Activated CD4-positive, alpha-beta T cell treated with anti-CD3 and anti-CD28 coated beads, Interleukin-2, amount 10 ng/mL, durations not matched to agents 7 days and 5 days (primary cell): Measurements from ENCODE around the gene UNC93B1. TPM values are rescaled to one million over a fixed set of nuclear protein-coding genes. Genes with fewer than 3 reads are reported as not detected.

ENCODE experiments used
- CTCF ChIA-PET: fragments of 350-600 bp; sonication (Branson Sonifier 250); formaldehyde crosslinking; loops from one replicate; lab custom pipeline; 2021; ENCODE audit warnings: antibody characterized with exemption; lab: Charles Lee
- POLR2A ChIA-PET: fragments of 350-600 bp; sonication (Branson Sonifier 250); formaldehyde crosslinking; loops from one replicate; lab custom pipeline; 2021; ENCODE audit warnings: antibody characterized with exemption; lab: Charles Lee
- DNase-seq: peaks from one replicate; pipeline ENCODE4 v3.0.0-alpha.2; 2020
- H3K27ac Mint-ChIP-seq: one replicate; pipeline ENCODE4 v1.8.0; 2021; ENCODE audit warnings: mild to moderate bottlenecking, moderate library complexity, mixed read lengths
- H3K27me3 Mint-ChIP-seq: one replicate; pipeline ENCODE4 v1.8.0; 2021; ENCODE audit warnings: mixed read lengths
- H3K36me3 Mint-ChIP-seq: one replicate; pipeline ENCODE4 v1.8.0; 2021; ENCODE audit warnings: low read depth, mixed read lengths
- H3K4me1 Mint-ChIP-seq: one replicate; pipeline ENCODE4 v1.8.0; 2021; ENCODE audit warnings: mixed read lengths
- H3K4me3 Mint-ChIP-seq: one replicate; pipeline ENCODE4 v1.8.0; 2021; ENCODE audit warnings: mild to moderate bottlenecking, moderate library complexity, mixed read lengths
- H3K9me3 Mint-ChIP-seq: one replicate; pipeline ENCODE4 v1.8.0; 2021; ENCODE audit warnings: mixed read lengths
- total RNA-seq, 2 experiments: library from RNA; stranded (reverse); gene quantifications; one replicate each; pipeline ENCODE4 v1.2.3, GENCODE V29; 2021

The UNC93B1 gene
- total RNA-seq, 2 experiments from 2014 or later = 32.6 to 34.3 TPM

DNA sequence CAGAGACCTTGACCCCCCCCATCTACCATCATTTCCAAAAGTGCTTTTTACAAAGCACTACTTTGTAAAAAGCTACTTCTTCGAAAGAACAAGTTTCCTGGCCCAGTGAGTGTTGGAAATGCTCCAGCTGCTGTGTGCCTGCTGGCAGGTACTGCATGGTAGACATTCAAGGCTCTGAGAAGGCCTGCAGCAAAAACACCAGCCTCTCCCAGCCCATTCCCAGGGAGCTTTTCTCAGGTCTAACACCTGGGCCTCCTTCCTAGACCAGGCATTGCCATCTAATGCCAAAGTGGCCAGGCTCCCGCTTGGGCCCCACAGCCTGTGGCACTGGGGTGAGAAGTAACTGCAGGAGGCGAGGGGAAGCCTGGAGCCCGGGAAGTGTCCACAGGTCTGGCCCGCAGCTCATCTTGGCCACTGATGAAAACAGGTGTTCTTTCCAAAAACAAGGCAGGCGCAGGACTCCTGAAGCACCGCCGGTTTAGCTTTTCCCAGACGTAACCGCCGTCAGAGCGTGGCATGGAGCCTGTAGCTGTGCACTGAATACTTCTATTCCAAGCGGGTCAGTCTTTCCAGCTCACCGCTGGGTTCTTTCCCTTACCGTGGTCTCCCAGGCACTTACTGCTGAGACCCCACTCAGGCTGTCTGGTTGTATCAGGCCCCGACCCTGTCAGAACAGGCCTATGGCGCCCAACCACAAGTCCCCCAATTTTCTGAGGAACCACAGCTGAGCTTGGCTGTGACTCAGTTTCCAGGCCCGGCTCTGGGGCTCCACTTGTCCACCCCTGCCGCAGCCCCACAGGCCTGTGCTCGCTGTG is 33.7 kb upstream of the UNC93B1 start:
- ChIA-PET CTCF (interaction anchor here (0.9 to 2.3 kb wide), 6 partner anchors 9 to 206 kb away, joined by 3 to 6 read pairs (median 4); no protein-coding TSS in a partner anchor), POLR2A (no interaction called here)
- Mint-ChIP-seq H3K36me3 (peaks cover 10% of the 10 kb centered on the region), H3K4me3 (peak overlapping the region; percentile 54), H3K4me1 (peaks cover 34% of the 10 kb centered on the region), H3K27ac (peak overlapping the region; percentile 91), H3K9me3 (no peaks in the 10 kb centered on the region), H3K27me3 (no peaks in the 10 kb centered on the region)
- no peak for DNase-seq

DNA sequence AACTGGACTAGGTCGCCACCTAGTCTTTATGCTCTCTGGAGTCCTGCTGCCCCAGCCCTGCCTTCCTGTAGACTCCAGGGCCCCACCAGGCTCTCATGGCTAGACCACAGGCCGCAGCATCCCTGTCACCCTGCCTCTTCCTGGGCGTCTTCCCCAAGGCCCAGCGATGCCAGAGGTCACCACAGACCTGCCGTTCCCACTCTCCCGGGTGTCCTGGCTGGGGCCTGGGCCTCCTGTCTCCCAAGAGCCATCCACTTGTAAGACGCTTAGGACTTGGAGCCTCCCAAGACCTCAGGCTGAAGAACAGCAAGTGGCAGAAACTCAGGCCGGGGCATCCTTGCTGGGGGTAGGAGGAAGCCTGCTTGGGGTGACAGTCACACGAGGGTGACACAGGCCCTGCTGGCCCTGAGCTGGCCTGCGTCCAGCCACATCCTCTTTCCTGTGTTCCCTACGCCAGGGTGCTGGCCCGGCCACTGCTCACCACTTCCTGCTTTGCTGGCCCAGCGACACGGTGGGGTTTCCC is 32.9 kb upstream of the UNC93B1 start:
- peak overlapping the region; percentile 91 for H3K27ac Mint-ChIP-seq
- no peaks in the 10 kb centered on the region for H3K27me3 Mint-ChIP-seq
- ChIA-PET POLR2A (no interaction called here), CTCF (interaction anchor here (0.9 to 2.3 kb wide), 5 partner anchors 8 to 206 kb away, joined by 3 to 6 read pairs (median 3); no protein-coding TSS in a partner anchor)
- H3K4me1 Mint-ChIP-seq = peaks cover 34% of the 10 kb centered on the region
- DNase-seq = peak; percentile 24
- no peaks in the 10 kb centered on the region for H3K9me3 Mint-ChIP-seq
- H3K36me3 Mint-ChIP-seq = peaks cover 10% of the 10 kb centered on the region
- peak overlapping the region; percentile 54 for H3K4me3 Mint-ChIP-seq

DNA sequence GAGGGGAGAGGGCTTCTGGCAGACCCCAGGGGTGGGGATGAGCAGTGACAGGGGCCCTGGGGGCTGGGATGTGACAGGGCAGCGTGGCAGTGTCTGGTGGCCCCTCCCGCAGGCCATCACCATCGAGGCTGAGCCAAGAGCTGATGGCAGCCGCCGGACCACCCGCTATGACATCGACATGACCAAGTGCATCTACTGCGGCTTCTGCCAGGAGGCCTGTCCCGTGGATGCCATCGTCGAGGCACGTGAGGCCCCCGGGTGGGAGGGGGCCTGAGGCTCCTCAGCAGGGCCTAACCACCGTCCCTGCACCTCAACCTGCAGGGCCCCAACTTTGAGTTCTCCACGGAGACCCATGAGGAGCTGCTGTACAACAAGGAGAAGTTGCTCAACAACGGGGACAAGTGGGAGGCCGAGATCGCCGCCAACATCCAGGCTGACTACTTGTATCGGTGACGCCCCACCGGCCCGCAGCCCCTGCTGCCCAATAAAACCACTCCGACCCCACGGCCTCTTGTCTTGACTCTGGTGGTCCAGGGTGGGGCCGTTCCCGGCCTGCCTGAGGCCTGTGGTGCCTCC is 32.3 kb upstream of the UNC93B1 start:
- DNase-seq = no peak
- H3K27me3 Mint-ChIP-seq = no peaks in the 10 kb centered on the region
- POLR2A ChIA-PET = no interaction called here
- peaks cover 33% of the 10 kb centered on the region for H3K4me1 Mint-ChIP-seq
- H3K9me3 Mint-ChIP-seq = no peaks in the 10 kb centered on the region
- CTCF ChIA-PET = interaction anchor here (1.4 kb wide), 1 partner anchor 13 kb away, joined by 3 read pairs; no protein-coding TSS in a partner anchor
- peak overlapping the region; percentile 91 for H3K27ac Mint-ChIP-seq
- H3K36me3 Mint-ChIP-seq = peaks cover 10% of the 10 kb centered on the region
- no peak overlapping the region for H3K4me3 Mint-ChIP-seq

DNA sequence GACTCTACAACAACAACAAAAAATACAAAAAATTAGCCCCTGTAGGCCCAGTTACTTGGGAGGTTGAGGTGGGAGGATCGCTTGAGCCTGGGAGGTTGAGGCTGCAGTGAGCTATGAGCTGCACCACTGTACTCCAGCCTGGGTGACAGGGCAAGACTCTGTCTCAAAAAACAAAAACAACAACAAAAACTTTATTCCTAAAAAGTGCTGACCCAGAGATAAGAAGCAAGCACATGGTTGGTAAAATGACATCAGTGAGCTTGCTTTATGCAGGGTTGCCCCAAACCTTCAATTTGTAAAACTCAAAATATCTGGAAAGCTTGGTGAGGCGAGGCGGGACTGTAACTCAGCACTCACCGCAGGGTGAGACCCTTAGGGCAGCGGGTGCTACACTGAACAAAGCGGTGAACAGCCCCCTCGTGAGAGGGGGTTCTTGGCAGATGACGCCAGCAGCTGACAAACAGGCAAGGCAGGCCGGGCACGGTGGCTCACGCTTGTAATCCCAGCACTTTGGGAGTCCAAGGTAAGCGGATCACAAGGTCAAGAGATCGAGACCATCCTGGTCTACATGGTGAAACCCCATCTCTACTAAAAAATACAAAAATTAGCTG is 31.5 kb upstream of the UNC93B1 start:
- H3K36me3 Mint-ChIP-seq = peaks cover 10% of the 10 kb centered on the region
- ChIA-PET CTCF (interaction anchor here (0.7 kb wide), 1 partner anchor 175 kb away, joined by 3 read pairs; no protein-coding TSS in a partner anchor), POLR2A (no interaction called here)
- H3K4me1 Mint-ChIP-seq = peaks cover 34% of the 10 kb centered on the region
- no peaks in the 10 kb centered on the region for H3K9me3 Mint-ChIP-seq
- DNase-seq = no peak
- no peaks in the 10 kb centered on the region for H3K27me3 Mint-ChIP-seq
- H3K27ac Mint-ChIP-seq = peak overlapping the region; percentile 68
- H3K4me3 Mint-ChIP-seq = no peak overlapping the region

DNA sequence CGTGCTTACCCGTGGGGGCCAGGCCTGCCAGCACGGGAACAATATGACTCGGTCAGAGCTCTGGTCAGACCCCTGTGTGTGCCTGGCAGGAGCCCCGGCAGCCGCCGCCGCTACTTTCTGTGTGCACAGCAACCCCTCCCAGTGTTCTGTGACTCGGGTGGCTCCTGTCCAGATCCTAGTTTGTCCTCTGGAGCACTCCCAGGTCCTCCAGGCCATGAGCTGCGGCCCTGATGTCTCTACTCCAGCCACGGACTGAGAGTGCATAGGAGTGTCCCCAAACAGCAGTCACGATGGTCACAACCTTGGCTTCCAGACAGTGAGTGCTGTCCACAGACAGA is 29.8 kb upstream of the UNC93B1 start:
- Mint-ChIP-seq H3K36me3 (peaks cover 9% of the 10 kb centered on the region), H3K4me3 (no peak overlapping the region)
- CTCF ChIA-PET = no interaction called here

DNA sequence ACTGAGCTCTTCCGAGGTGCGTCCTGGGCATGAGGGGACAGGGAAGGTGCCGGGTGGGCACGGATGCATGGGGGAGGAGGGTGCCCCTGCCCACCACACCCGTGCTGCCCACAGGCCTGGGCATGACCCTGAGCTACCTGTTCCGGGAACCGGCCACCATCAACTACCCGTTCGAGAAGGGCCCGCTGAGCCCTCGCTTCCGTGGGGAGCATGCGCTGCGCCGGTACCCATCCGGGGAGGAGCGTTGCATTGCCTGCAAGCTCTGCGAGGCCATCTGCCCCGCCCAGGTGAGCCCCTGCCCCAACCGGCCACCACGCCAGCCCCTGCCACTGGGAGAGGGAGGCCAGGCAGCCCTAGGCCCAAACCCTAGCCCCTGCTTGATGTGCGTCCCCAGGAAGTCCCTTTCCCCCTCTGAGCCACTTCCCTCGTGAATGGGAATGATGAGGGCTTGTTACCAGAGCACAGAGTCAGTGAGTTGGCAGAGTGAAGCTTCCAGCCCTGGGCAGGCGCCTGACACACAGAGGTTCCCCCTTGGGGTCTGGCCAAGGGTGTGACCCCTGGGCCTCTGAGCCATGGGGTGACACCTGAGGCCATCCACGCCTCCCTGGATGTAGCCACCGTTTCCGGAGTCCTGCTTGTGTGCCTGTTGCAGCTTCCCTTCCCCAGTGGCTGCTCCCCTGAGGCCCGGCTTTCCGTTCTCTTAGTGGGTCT is 29.3 kb upstream of the UNC93B1 start:
- no peak overlapping the region for H3K4me3 Mint-ChIP-seq
- ChIA-PET POLR2A (no interaction called here), CTCF (interaction anchor here (1.1 kb wide), 1 partner anchor 12 kb away, joined by 3 read pairs; no protein-coding TSS in a partner anchor)
- H3K9me3 Mint-ChIP-seq = no peaks in the 10 kb centered on the region
- peaks cover 9% of the 10 kb centered on the region for H3K36me3 Mint-ChIP-seq
- no peak for DNase-seq
- H3K27ac Mint-ChIP-seq = no peak overlapping the region
- peaks cover 47% of the 10 kb centered on the region for H3K4me1 Mint-ChIP-seq
- H3K27me3 Mint-ChIP-seq = no peaks in the 10 kb centered on the region

More for the DNA sequence above, 29.8 kb upstream of the UNC93B1 start:
- H3K4me1 Mint-ChIP-seq = peaks cover 47% of the 10 kb centered on the region
- H3K27me3 Mint-ChIP-seq = no peaks in the 10 kb centered on the region
- H3K27ac Mint-ChIP-seq = no peak overlapping the region
- DNase-seq = no peak
- H3K9me3 Mint-ChIP-seq = no peaks in the 10 kb centered on the region
- POLR2A ChIA-PET = no interaction called here

DNA sequence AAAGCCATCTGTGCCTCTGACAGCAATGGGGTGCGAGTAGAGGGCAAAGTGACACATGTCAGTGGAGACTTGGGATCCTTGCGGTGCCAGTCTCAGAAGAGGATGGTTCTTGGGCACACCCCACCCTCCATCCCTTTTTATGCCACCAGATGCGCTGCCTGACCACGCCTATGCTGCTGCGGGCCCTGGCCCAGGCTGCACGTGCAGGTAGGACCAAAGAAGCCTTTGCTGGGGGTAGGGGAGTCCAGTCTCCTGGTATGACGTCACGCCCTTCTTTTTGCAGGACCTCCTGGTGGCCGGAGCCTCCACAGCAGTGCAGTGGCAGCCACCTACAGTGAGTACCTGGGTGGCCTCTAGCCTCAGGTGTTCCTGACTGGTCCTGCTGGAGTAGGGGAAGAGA is 28.1 kb upstream of the UNC93B1 start:
- H3K4me3 Mint-ChIP-seq = peak overlapping the region; percentile 93
- no peak for DNase-seq
- POLR2A ChIA-PET = no interaction called here
- H3K36me3 Mint-ChIP-seq = peaks cover 9% of the 10 kb centered on the region
- H3K4me1 Mint-ChIP-seq = peaks cover 38% of the 10 kb centered on the region
- no peaks in the 10 kb centered on the region for H3K9me3 Mint-ChIP-seq
- H3K27ac Mint-ChIP-seq = peak overlapping the region; percentile 95
- no peaks in the 10 kb centered on the region for H3K27me3 Mint-ChIP-seq
- CTCF ChIA-PET = interaction anchor here (1.0 kb wide), 1 partner anchor 175 kb away, joined by 3 read pairs; no protein-coding TSS in a partner anchor

DNA sequence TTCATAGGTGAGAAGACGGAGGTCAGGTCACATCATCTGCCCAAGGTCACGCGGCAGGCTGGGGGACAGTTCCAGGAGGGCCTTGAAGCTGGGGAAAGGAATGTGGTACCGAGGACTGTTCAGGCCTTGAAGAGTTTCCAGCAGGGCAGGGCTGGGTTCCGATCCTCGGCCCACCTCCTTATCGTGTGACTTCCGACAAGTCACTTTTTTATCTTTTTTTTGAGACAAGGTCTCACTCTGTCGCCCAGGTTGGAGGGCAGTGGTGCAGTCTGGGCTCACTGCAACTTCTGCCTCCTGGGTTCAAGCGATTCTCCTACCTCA is 27.2 kb upstream of the UNC93B1 start:
- POLR2A ChIA-PET = no interaction called here
- H3K4me1 Mint-ChIP-seq = peaks cover 29% of the 10 kb centered on the region
- peak overlapping the region; percentile 93 for H3K4me3 Mint-ChIP-seq
- peaks cover 7% of the 10 kb centered on the region for H3K36me3 Mint-ChIP-seq
- CTCF ChIA-PET = interaction anchor here (0.7 to 1.0 kb wide), 2 partner anchors 11 to 176 kb away, joined by 3 read pairs; no protein-coding TSS in a partner anchor
- peak; percentile 32 for DNase-seq
- H3K9me3 Mint-ChIP-seq = no peaks in the 10 kb centered on the region
- peak overlapping the region; percentile 95 for H3K27ac Mint-ChIP-seq
- H3K27me3 Mint-ChIP-seq = no peaks in the 10 kb centered on the region

DNA sequence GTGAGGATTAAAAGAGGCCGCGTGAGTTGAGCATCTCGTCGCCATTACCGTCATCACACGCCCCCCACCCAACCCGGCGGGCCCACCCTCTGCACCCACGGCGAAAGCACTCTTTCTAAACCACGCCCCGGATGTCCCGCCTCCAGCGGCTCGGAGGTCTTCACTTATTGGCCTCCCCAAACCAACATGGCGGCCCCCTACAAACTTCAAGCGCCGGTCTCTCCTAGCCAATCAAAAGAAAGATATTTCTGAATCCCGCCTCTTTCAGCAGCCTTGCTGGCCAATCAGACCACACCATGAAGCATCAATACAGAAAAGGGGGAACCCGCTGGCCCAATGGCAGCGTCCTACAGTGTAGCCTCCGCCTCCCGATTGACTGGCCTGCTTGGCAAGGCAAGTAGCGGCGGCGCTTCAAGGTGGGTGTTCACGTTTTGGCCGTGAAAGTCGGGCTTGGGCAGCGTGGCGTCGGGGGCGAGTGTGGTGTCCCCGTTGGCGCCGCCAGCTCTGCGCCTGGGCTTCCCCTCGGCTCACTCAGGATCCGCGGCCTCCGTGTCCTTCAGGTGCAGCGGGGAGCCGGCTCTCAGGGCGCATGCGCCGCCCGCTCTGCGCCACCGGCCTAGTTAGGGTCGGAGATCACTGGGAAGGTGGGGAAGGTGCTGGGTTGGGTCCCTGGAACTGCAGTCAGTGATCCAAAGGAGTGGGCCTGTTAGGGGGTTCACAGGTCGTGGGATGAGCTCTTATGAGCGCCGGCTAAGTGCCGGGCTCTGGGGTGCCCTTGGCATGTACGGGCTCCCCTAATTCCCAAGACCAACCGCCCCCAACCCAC is 26.6 kb upstream of the UNC93B1 start, which contains the start of gene NDUFS8:
Gene NDUFS8 (plus strand): TSS at position 364 of the 826 bp plus-strand sequence. CDS start 1,471 bp downstream, outside the sequence.
- Mint-ChIP-seq H3K9me3 (no peaks in the 10 kb centered on the region), H3K36me3 (peaks cover 7% of the 10 kb centered on the region), H3K4me3 (peak within 1 kb of the TSS; percentile 93), H3K27ac (peak within 1 kb of the TSS; percentile 95), H3K4me1 (peaks cover 28% of the 10 kb centered on the region), H3K27me3 (no peaks in the 10 kb centered on the region)
- DNase-seq = peak; percentile 97
- POLR2A ChIA-PET = no interaction called here
- CTCF ChIA-PET = interaction anchor here (0.6 to 1.0 kb wide), 3 partner anchors 12 to 176 kb away, joined by 3 read pairs; no protein-coding TSS in a partner anchor

DNA sequence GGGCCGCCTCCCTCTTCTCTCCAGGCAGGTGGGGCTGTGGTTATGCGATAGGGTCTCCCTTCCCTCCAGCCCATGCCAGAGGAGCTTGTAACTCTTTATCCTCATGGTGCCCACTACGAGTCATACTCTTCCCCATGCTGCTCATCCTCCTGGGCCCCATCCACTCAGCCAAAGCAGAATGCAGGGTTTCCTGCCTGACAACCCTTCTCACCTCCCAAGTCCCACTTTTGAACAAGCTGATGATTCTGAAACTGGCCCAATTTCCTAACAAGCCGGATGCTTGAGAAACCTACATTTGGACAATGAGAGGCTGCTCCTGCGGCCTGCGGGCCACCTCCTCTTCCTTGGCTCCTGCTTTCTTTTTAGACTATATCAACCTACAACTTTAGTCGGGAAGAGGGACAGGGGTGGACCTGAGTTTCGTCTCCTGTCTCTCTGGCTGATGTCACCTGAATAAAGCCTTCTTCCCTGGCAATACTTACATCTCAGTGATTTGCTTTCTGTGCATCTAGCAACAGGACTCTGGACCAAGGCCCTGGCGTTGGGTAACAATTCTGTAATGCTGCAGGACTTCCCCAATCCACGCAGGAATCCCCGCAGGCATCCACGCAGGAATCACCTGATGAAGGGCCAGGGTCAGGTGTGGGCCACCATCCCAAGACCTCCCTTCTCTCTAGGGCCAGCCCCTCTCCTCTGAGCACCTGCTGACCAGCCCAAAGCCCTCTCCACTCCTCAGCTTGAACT is 25.1 kb upstream of the UNC93B1 start:
- POLR2A ChIA-PET = interaction anchor here (0.6 kb wide), 1 partner anchor 458 kb away, joined by 4 read pairs; no protein-coding TSS in a partner anchor

DNA sequence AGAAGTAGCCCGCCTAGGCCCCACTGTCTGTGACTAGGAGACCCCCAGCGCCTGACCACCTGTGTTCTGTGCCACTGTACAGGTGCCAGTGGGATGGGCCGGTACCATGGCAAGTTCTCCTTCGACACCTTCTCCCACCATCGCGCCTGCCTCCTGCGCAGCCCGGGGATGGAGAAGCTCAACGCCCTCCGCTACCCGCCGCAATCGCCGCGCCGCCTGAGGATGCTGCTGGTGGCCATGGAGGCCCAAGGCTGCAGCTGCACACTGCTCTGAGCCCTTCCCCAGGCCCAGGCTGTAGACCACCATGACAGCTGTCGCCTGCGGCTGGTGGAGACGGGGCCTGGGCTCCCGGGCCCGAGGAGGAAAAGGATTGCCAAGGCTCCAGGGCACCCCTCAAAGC is 23.8 kb upstream of the UNC93B1 start:
- ChIA-PET POLR2A (no interaction called here), CTCF (no interaction called here)
- no peak overlapping the region for H3K4me3 Mint-ChIP-seq
- no peak overlapping the region for H3K27ac Mint-ChIP-seq
- no peak for DNase-seq
- H3K4me1 Mint-ChIP-seq = peaks cover 22% of the 10 kb centered on the region
- H3K27me3 Mint-ChIP-seq = no peaks in the 10 kb centered on the region
- H3K36me3 Mint-ChIP-seq = no peaks in the 10 kb centered on the region
- no peaks in the 10 kb centered on the region for H3K9me3 Mint-ChIP-seq

More for the DNA sequence above, 25.1 kb upstream of the UNC93B1 start:
- Mint-ChIP-seq H3K4me1 (peaks cover 24% of the 10 kb centered on the region), H3K36me3 (peaks cover 5% of the 10 kb centered on the region), H3K9me3 (no peaks in the 10 kb centered on the region), H3K4me3 (peak overlapping the region; percentile 93), H3K27ac (peak overlapping the region; percentile 82), H3K27me3 (no peaks in the 10 kb centered on the region)
- DNase-seq = no peak
- CTCF ChIA-PET = interaction anchor here (1.4 kb wide), 1 partner anchor 9 kb away, joined by 6 read pairs; the partner anchor contains the start of gene TCIRG1
